ENCODE data around the gene HOXA7. TPM values are rescaled to one million over a fixed set of nuclear protein-coding genes. Genes with fewer than 3 reads are reported as not detected.

The HOXA7 gene
- polyA plus RNA-seq, 1 donor, result 19.1 TPM

- no peak for DNase-seq (ENCODE audit: low read depth)
Measured at GRCh38 chr7:27107391-27108381, 48.8 kb downstream of the HOXA7 start.

- no peak for DNase-seq (ENCODE audit: low read depth)
Measured at GRCh38 chr7:27106901-27107240, 49.6 kb downstream of the HOXA7 start.

- no peak for DNase-seq (ENCODE audit: low read depth)
Measured at GRCh38 chr7:27106181-27106900, 50.1 kb downstream of the HOXA7 start.

- DNase-seq (ENCODE audit: low read depth), result no peak
Measured at GRCh38 chr7:27105301-27106031, 51.0 kb downstream of the HOXA7 start.

- no peak for DNase-seq (ENCODE audit: low read depth)
Measured at GRCh38 chr7:27104341-27105058, 52.0 kb downstream of the HOXA7 start.

Other genes with a start within 250 kb of the HOXA7 start
- gene HOXA1, start 60.7 kb downstream of the HOXA7 start, polyA plus RNA-seq (ENCODE audit: insufficient read length), result 0.77 TPM
- 3.1 TPM for gene HOXA2, start 54.0 kb downstream of the HOXA7 start, polyA plus RNA-seq (ENCODE audit: insufficient read length)
- gene HOXA4, start 25.9 kb downstream of the HOXA7 start, polyA plus RNA-seq (ENCODE audit: insufficient read length), result 26.4 TPM
- 19.1 TPM for gene HOXA5, start 13.0 kb downstream of the HOXA7 start, polyA plus RNA-seq (ENCODE audit: insufficient read length)
- gene HOXA6, start 8.9 kb downstream of the HOXA7 start, polyA plus RNA-seq (ENCODE audit: insufficient read length), result 8.7 TPM
- gene HOXA3, start 4.1 kb downstream of the HOXA7 start, polyA plus RNA-seq (ENCODE audit: insufficient read length), result 14.3 TPM
- gene HOXA9, start 8.9 kb upstream of the HOXA7 start, polyA plus RNA-seq (ENCODE audit: insufficient read length), result 25.7 TPM
- gene HOXA10, start 17.6 kb upstream of the HOXA7 start, polyA plus RNA-seq (ENCODE audit: insufficient read length), result 23.8 TPM
- 1.2 TPM for gene HOXA11, start 28.6 kb upstream of the HOXA7 start, polyA plus RNA-seq (ENCODE audit: insufficient read length)
- 0.03 TPM for gene HOXA13, start 43.4 kb upstream of the HOXA7 start, polyA plus RNA-seq (ENCODE audit: insufficient read length)
- gene EVX1, start 86.1 kb upstream of the HOXA7 start, polyA plus RNA-seq (ENCODE audit: insufficient read length), result not detected

All from forelimb muscle (tissue), 1 donor.